SK-N-DZ (cell line): ENCODE data around the gene ANXA2.

Source experiments
- DNase-seq: peaks from one replicate; pipeline ENCODE4 v3.0.0-alpha.2; 2015; ENCODE audit warnings: low spot score

ANXA2 gene

DNA sequence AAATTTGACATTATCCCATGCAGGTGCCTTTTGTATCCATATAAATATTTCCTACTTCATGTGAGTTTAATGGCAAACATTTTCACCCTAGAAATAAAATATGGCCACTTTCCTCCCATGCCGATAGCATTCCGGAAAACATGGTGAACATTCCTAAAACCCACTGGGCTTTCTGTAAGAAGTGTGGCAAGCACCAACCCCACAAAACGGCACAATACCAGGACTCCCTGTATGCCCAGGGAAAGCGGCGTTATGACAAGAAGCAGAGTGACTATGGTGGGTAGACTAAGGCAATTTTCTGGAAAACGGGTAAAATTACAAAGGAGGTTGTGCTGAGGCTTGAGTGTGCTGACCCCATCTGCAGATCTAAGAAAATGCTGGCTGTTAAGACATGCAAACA is 7.6 kb downstream of the ANXA2 start:
- no peak for DNase-seq

GRCh38 chr15:60389261-60390077 is 8.3 kb downstream of the ANXA2 start:
- no peak for DNase-seq

DNA sequence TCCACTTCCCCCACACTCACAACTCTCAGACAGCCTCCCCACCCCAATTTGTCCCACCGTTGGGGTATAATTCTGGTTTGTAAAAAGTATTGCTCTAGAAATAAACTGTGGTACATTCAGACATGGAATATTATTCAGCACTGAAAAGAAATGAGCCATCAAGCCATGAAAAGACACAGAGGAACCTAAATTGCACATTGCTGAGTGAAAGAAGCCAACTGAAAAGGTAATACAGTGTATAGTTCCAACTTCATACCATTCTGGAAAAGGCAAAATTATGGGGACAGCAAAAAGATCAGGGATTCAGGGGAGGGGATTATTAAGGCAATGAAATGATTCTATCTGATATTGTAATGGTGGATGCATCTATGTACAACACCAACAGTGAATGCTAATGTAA is 10.5 kb downstream of the ANXA2 start:
- DNase-seq: no peak

DNA sequence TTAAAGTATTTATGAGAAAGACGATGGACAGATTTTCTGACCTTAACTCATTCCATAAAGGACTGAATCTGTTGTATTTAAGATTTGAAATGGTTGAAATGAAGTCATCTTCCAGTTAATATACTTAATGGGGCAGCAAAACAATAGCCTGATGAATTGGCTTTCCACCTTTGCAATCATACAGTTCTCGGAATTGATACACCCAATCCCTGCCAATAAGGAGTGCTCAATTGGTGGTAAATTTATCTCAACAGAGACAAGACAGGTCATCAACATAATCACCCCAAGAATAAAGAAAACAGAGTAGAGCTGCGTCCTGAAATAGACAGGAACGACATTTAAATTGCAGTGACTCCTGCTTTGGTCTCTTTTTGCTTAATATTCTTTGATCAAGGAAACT is 11.2 kb downstream of the ANXA2 start:
- DNase-seq: no peak

GRCh38 chr15:60385620-60386552 is 11.9 kb downstream of the ANXA2 start:
- DNase-seq: no peak

DNA sequence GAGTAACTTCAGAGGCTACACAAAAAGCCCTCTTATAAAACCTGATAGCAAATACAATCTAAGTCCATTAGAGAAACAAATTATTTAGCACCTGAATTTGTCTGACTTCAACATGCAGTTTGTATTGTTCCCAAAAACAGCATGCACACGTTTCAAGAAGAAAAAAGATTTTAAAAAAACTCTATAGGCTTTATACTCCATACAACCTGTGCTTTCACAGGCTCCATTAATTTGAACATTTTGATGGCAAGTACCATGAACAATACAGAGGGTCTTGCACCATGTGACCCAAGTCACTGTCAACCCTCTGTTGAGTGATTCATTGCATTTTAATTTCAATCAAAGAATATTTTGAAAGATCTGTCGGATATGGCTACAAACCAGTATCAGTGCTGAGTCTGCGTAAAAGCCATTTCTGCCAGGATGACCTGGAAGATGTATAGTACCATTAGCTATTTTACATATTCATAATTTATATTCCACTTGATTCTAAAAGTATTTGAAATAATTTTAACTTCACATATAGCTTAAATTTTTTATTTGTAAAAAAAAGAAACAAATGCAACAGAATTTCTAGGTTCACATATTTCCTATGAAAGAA is 13.2 kb downstream of the ANXA2 start:
- DNase-seq: no peak

- no peak for DNase-seq
Measured at GRCh38 chr15:60384053-60384452, 13.7 kb downstream of the ANXA2 start.

DNA sequence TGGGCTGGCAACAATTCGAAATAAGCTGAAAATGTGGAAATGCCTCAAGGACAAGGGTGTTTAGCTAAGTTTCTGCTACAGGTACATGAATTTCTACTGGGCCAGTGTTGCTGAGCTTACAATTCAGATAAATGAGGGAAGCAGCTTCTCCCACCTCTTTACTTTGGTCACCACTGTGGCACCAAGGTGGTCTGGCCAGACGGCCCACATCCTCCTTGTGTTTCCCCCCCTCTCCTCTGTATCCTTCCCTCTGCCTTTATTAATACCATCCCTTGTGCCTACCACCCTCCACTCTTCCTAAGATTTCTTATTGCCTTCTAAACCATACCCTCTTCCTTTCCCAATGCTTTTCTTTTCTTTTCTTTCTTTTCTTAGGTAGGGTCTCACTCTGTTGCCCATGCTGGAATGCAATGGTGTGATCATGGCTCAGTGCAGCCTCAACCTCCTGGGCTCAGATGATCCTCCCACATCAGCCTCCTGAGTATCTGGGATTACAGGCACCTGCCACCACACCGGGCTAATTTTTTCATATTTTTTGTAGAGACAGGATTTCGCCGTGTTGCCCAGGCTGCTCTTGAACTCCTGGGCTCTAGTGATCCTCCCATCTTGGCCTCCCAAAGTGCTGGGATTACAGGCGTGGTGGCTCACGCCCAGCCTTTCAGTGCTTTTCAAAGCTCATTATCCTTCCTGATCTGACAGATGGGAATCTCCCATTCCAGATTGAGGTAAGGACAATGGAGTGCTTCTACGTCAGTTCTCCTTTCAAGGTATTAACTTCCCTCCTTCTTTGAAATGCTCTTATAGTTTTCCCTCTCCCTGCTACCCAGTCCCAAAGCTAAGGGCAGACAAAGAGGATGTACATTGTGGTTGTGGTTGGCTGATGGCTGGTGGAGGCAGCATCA is 14.8 kb downstream of the ANXA2 start:
- DNase-seq: no peak

DNA sequence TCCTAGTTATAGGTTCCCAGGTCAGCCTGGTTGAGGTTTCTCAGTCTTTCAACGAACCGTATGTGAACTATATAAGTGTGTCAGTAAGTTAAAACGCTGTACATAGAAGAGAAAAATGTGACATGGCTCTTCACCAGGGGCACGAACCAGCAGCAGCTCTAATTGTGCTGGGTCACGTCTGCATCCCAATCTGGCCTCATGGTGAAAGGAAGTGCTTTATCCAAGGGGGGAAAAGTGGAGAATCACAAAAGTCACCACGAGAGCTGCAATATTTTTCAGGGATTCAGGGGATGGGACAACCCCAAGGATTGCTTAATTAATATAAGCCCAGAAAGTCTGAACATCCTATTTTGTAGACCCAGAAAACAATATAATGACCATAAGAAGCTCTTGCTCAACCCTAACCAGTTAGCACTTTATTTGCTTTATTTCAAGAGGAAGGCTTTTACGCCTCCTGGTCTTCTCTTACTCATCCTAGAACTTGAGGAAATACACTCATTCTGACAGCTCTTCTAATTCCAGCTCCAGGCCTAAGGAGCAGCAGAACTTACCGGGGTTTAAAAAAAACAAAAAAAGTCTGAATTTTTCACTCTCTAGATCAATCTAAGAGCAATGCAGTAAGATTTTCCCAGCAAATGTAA is 16.5 kb downstream of the ANXA2 start:
- DNase-seq: no peak

DNA sequence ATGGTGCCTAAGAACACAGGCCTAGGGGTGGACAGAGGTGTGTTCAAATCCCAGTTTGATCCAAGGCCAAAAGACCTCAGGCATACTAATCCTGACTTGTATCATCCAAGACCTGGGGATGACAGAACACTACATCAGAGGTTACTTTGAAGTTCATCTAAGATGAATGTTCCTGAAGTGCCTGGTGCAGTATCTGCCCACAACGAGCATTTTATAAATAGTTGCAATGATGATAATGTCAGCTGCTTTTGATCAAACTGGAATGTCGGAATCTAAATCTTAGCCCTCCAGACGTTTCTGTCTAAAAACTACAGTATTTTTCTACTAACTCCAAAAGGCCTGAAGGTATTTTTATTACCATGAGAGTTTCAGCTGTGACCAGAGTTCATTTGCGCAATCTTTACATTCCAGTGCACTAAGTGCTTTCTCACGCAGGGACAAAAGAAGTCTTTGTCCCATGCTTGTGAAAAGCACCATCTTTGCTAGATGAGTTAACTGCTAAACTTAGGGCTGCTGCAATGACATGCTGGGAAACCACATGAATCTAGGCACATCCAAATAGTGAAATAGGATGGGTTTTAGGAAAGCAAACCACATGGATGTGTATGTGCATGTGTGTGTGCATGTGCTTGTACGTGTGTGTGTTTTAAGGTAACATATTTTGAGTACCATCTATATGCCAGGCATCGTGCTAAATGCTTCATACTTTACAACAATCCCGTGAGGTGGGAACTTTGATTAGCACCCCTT is 18.1 kb downstream of the ANXA2 start:
- DNase-seq: no peak

DNA sequence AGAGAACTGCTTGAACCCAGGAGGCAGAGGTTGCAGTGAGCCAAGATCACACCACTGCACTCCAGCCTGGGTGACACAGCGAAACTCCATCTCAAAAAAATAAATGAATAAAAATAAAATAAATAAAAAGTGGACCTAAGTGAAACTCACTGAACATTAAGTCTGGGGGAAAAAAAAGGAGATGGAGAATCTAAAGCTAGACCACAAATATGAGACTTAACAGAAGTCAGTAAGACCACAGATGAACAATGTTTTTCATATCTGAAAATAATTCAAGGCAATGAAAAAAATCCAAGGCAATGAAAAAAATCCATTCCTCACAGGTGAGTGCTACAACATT is 18.6 kb downstream of the ANXA2 start:
- no peak for DNase-seq

DNA sequence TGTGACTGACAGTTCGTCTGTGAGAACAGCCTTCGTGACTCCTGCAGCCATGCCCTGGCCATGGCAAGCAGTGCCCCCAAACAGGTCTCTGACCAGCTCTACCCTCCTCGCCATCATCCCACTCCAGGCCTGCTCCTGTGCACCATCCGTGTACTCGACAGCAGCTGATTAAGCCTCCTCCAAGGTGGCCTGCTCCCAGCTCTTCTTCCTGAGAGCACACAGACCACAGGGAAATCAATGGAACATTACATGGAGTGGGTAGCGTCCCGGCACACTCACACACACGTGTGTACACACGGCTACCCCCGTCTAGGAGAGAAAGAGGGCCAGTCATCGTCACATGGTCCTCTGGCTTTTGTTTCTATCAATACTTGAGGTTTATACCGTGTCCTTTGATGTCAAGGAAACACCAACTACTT is 21.1 kb downstream of the ANXA2 start:
- DNase-seq: no peak

GRCh38 chr15:60375306-60375705 is 22.5 kb downstream of the ANXA2 start:
- DNase-seq: no peak

DNA sequence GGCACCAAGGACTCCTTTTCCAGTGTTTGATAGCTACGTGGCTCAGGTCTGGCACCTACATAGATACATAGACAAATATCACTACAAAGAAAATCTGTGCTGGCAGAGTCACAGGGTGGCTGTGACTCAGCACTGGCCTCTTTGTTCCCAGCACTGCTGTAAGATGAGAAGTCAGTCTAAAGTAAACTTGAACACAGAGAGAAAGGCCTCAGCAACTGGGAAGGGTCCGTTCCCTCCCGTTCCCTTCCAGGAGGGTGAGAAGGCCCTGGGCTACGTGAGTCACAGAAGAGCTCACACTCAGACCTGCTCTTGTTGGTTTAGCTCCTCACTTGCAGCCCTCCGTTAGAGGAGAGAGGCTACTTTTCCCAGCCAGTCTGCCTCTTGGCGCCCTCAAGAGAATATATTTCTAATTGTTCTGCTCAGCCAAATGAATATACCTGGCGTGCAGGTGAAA is 23.1 kb downstream of the ANXA2 start:
- no peak for DNase-seq

- DNase-seq: no peak
Measured at GRCh38 chr15:60374209-60374608, 23.6 kb downstream of the ANXA2 start.

- DNase-seq: no peak
Measured at GRCh38 chr15:60373745-60374144, 24.0 kb downstream of the ANXA2 start.

DNA sequence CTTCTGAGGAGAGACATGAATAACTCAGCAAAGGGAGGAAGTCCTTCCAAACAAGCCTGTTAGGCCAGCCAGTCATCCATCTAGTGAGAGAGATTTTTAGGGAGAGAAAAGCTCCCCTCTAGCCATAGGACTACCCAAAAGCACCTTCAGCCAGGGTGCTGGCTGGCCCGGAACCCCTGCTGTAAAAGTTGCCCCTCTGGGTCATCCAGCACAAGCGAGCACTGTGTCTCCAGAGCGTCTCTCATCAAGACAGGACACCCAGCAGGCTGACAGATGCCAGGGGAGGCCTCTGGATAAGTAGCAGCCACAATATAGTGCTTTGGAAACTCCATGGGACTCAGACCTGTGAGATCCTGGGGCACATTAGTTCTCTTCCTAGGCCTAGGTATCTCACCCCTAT is 24.5 kb downstream of the ANXA2 start:
- no peak for DNase-seq

- DNase-seq: no peak
Measured at GRCh38 chr15:60372756-60373155, 25.0 kb downstream of the ANXA2 start.

DNA sequence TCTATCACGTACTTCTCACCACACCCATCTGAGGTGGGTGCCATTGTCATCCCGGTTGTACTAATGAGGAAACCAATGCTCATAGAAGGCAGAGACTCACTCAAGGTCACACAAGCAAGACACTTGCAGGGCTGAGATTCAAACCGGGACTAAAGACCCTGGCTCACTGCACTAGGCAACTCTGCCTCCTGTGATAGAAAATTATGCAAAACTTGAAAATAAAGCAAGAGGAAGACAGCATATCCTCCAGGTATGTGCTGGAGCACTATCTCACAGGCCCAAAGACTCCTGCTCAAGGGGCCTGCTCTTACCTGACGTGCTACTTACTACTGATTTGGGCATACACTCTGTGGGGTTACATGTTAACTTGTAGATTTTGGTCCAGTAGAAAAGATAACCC is 25.6 kb downstream of the ANXA2 start:
- no peak for DNase-seq
